Sciatic nerve (tissue), 2 donors: Measurements from ENCODE around the gene GRAMD1A. TPM values are rescaled to one million over a fixed set of nuclear protein-coding genes. Genes with fewer than 3 reads are reported as not detected.
"Not testable (repeated sequence)": the region's sequence is repeated elsewhere in the genome, so short reads cannot be mapped to it uniquely, and the experiment has no call there.

Experiments used
- ATAC-seq: fragments of 200-7000 bp; cut with Tn5 transposase; one replicate; pipeline ENCODE4 v1.9.1; 2020; ENCODE audit warnings: mild to moderate bottlenecking, moderate library complexity
- DNase-seq: peaks from one replicate; pipeline ENCODE4 v3.0.0-alpha.2; 2020; ENCODE audit warnings: low spot score
- intact Hi-C: fragments of 100-400 bp; cut with DNase I; formaldehyde crosslinking; loops from one replicate; pipeline ENCODE4 v1.14.2; 2022
- total RNA-seq: library from RNA; stranded (reverse); fragmentation: NEBNext Ultra II Directional; extraction: Animal tissue kit (Norgen Biotek cat#: 25700); gene quantifications from one replicate; pipeline ENCODE4 v1.2.1, GENCODE V29; 2021
- donor health status: DM: no; HTN: no; CAD: no.
- donor health status: DM: no; HTN: no; CAD: no.

The GRAMD1A gene
- total RNA-seq, 1 donor from 2014 or later = 81.2 TPM

GRCh38 chr19:34974646-34975045, 25.5 kb upstream of the GRAMD1A start:
- intact Hi-C loops = loop anchor here (5.0 kb wide), 1 partner anchor 38 kb away; no protein-coding TSS in a partner anchor
- ATAC-seq = no peak
- no peak for DNase-seq

GRCh38 chr19:34975056-34975455, 25.1 kb upstream of the GRAMD1A start:
- ATAC-seq (no peak), DNase-seq (no peak)
- intact Hi-C loops = no loop called here

GRCh38 chr19:34976611-34977010, 23.5 kb upstream of the GRAMD1A start:
- ATAC-seq = no peak
- no peak for DNase-seq
- intact Hi-C loops = no loop called here

GRCh38 chr19:34979819-34980640, 20.1 kb upstream of the GRAMD1A start:
- intact Hi-C loops = no loop called here
- DNase-seq (no peak), ATAC-seq (no peak)

GRCh38 chr19:34982275-34982674, 17.8 kb upstream of the GRAMD1A start:
- intact Hi-C loops = no loop called here
- no peak for DNase-seq
- ATAC-seq = no peak

- DNase-seq (no peak), ATAC-seq (no peak)
- intact Hi-C loops = no loop called here
Observed at GRCh38 chr19:34983786-34984185, 16.3 kb upstream of the GRAMD1A start.

- no peak for ATAC-seq
- intact Hi-C loops = no loop called here
- DNase-seq = no peak
Observed at GRCh38 chr19:34984287-34984686, 15.8 kb upstream of the GRAMD1A start.

GRCh38 chr19:34985249-34986022, 14.7 kb upstream of the GRAMD1A start:
- no peak for DNase-seq
- intact Hi-C loops = no loop called here
- peak; percentile 79 for ATAC-seq

- no peak for ATAC-seq
- intact Hi-C loops = no loop called here
- no peak for DNase-seq
Observed at GRCh38 chr19:34988119-34988518, 12.0 kb upstream of the GRAMD1A start.

GRCh38 chr19:34989298-34989697, 10.8 kb upstream of the GRAMD1A start:
- ATAC-seq = no peak
- intact Hi-C loops = no loop called here

GRCh38 chr19:34990578-34991192, 9.4 kb upstream of the GRAMD1A start:
- DNase-seq (no peak), ATAC-seq (no peak)
- intact Hi-C loops = no loop called here

More at GRCh38 chr19:34989298-34989697, 10.8 kb upstream of the GRAMD1A start:
- no peak for DNase-seq

GRCh38 chr19:34991542-34992333, 8.4 kb upstream of the GRAMD1A start:
- no peak for DNase-seq
- ATAC-seq = no peak
- intact Hi-C loops = no loop called here

GRCh38 chr19:34992582-34992981, 7.5 kb upstream of the GRAMD1A start:
- DNase-seq, ATAC-seq, intact Hi-C loops: not testable (repeated sequence)

- intact Hi-C loops = no loop called here
- ATAC-seq (no peak), DNase-seq (no peak)
Observed at GRCh38 chr19:34994286-34994642, 5.9 kb upstream of the GRAMD1A start.

GRCh38 chr19:34994643-34995541, 5.2 kb upstream of the GRAMD1A start:
- ATAC-seq = peak; percentile 38
- DNase-seq = no peak

GRCh38 chr19:34995551-34995950, 4.6 kb upstream of the GRAMD1A start:
- intact Hi-C loops = no loop called here
- DNase-seq (no peak), ATAC-seq (no peak)

More at GRCh38 chr19:34994643-34995541, 5.2 kb upstream of the GRAMD1A start:
- intact Hi-C loops = no loop called here

GRCh38 chr19:34997071-34997617, 3.0 kb upstream of the GRAMD1A start:
- ATAC-seq (no peak), DNase-seq (no peak)
- intact Hi-C loops = no loop called here

GRCh38 chr19:34998224-34998623, 1.9 kb upstream of the GRAMD1A start:
- intact Hi-C loops, DNase-seq, ATAC-seq: not testable (repeated sequence)
